Breast epithelium (tissue), 4 donors: ENCODE results near the gene AKAP9. TPM values are rescaled to one million over a fixed set of nuclear protein-coding genes. Genes with fewer than 3 reads are reported as not detected.
"Not testable (repeated sequence)": the region's sequence is repeated elsewhere in the genome, so short reads cannot be mapped to it uniquely, and the experiment has no call there.

Experiments
- DNase-seq, 2 donors: peaks; one replicate each; pipeline ENCODE4 v3.0.0-alpha.2; 2019; ENCODE audit warnings: low spot score in 2 of 2
- H3K27ac ChIP-seq, 2 donors: fragments of 200-600 bp; sonication (generic) in 1 of 2; one replicate each; pipeline ENCODE4 v1.5.1; 2016 to 2019; ENCODE audit warnings: mild to moderate bottlenecking in 1 of 2
- H3K27me3 ChIP-seq, 2 donors: fragments of 200-600 bp; sonication (generic) in 1 of 2; one replicate each; pipeline versions ENCODE4 v1.5.1 to v1.6.0; 2017 to 2019; ENCODE audit warnings: control low read depth in 1 of 2, mild to moderate bottlenecking in 1 of 2
- H3K36me3 ChIP-seq: fragments of 200-600 bp; one replicate; pipeline ENCODE4 v1.5.1; 2019
- H3K4me1 ChIP-seq, 2 donors: fragments of 200-600 bp; sonication (generic); one replicate each; pipeline ENCODE4 v1.5.1; 2016 to 2019; ENCODE audit warnings: control low read depth in 1 of 2
- H3K4me3 ChIP-seq, 3 donors: fragments of 200-600 bp; sonication (generic); 1 replicate in 2 of 3; 2 replicates in 1 of 3; pipeline ENCODE4 v1.5.1; 2016 to 2019; ENCODE audit warnings: mild to moderate bottlenecking in 3 of 3, moderate library complexity in 2 of 3
- H3K9me3 ChIP-seq, 2 donors: fragments of 200-600 bp; sonication (generic) in 1 of 2; one replicate each; pipeline ENCODE4 v1.5.1; 2016 to 2019; ENCODE audit warnings: control low read depth in 1 of 2
- POLR2A ChIP-seq: fragments of 450-650 bp; IDR thresholded peaks from one replicate; pipeline ENCODE4 v1.6.1; 2016; ENCODE audit warnings: antibody characterized with exemption, mild to moderate bottlenecking, moderate library complexity
- POLR2AphosphoS5 ChIP-seq, 3 donors: sonication (generic); formaldehyde crosslinking; IDR thresholded peaks; one replicate each; pipeline ENCODE4 v1.6.1; 2017; ENCODE audit warnings: antibody characterized with exemption in 3 of 3
- intact Hi-C: fragments of 100-400 bp; cut with DNase I; formaldehyde crosslinking; loops from one replicate; pipeline ENCODE4 v1.15.1; 2023; ENCODE audit warnings: low total_unique reads
- total RNA-seq, 3 donors: library from RNA; depleted of rRNA; stranded (reverse); fragments of >200 nt; gene quantifications; one replicate each; pipeline ENCODE4 v1.1.0, GENCODE V29; 2016
- TF ChIP-seq, protein P1 (sequence below), 3 donors: fragments of 450-650 bp; IDR thresholded peaks; one replicate each; pipeline ENCODE4 v1.5.1; 2016 to 2017; ENCODE audit warnings: antibody characterized with exemption in 3 of 3, mild to moderate bottlenecking in 3 of 3, moderate library complexity in 3 of 3

Gene AKAP9
- total RNA-seq, 3 donors from 2014 or later, result 73.3 to 193 (median 124) TPM

DNA sequence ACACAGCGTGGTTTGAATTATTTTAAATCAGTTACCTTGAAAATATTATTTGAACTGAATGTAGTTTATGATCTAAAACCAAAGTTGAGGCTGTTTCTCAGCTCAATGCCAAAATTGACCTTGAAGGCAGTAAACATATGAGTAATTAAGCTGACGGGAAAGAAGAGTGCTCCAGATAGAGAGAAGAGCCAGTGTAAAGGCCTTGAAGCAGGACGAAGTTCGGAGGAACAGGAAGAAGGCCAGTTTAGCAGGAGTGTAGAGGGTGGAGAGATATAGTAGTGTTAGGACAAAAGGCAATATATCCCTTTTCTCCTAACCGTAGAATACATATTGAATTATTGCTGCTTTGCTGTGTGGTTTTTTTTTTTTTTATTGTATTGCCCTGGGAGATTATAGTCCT, 130.4 kb downstream of the AKAP9 start:
- Histone ChIP-seq H3K36me3 (peaks cover 9% of the 10 kb centered on the region), H3K4me1 (no peaks in the 10 kb centered on the region), H3K27ac (no peak overlapping the region), H3K4me3 (no peak overlapping the region), H3K9me3 (no peaks in the 10 kb centered on the region), H3K27me3 (no peaks in the 10 kb centered on the region)
- DNase-seq, result no peak
- no peak for TF ChIP-seq POLR2AphosphoS5 (IDR thresholded peaks at IDR 0.05)
- no peak for TF ChIP-seq POLR2A
- TF ChIP-seq, protein P1, sequence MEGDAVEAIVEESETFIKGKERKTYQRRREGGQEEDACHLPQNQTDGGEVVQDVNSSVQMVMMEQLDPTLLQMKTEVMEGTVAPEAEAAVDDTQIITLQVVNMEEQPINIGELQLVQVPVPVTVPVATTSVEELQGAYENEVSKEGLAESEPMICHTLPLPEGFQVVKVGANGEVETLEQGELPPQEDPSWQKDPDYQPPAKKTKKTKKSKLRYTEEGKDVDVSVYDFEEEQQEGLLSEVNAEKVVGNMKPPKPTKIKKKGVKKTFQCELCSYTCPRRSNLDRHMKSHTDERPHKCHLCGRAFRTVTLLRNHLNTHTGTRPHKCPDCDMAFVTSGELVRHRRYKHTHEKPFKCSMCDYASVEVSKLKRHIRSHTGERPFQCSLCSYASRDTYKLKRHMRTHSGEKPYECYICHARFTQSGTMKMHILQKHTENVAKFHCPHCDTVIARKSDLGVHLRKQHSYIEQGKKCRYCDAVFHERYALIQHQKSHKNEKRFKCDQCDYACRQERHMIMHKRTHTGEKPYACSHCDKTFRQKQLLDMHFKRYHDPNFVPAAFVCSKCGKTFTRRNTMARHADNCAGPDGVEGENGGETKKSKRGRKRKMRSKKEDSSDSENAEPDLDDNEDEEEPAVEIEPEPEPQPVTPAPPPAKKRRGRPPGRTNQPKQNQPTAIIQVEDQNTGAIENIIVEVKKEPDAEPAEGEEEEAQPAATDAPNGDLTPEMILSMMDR (IDR thresholded peaks at IDR 0.05), result no peak
- intact Hi-C loops, result loop anchor here (5.0 kb wide), 1 partner anchor 501 kb away; no protein-coding TSS in a partner anchor

DNA sequence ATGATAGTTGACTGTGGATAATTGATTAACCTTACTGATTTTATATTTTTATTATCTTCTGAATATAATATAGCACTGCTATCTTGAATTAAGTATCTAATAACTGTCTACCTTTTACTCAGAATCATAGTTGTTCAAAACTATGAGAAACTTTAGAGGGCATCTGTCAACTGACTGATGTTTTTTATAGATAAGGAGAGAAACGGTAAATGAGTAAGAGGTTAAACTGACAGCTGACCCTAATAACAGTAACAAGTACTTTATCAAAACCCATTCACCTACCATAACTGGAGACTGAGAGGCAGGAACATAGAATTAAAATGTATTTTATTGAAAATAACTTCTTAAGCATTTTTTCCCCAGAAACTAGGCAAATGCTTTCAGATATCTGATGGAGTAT, 131.5 kb downstream of the AKAP9 start:
- H3K36me3 ChIP-seq, result peaks cover 9% of the 10 kb centered on the region
- H3K4me3 ChIP-seq, result no peak overlapping the region

DNA sequence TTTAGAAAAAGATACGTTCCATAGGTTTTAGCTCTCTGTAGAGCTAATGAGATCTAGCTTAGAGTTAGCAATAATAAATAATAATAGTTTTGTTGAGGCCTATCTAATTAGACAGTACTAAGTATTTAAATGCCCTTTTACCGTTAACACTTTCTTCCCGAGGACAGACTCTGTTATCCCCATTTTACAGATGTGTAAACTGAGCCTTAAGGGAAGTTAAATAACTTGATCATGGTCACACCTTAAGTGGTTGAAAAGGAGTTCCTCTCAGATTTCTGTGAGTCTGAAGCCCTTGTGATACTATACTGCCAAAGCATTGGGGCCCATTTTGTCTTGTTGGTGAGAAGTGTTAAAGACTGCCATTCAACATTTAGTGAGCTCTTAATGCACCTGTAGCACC, 132.0 kb downstream of the AKAP9 start:
- H3K27ac ChIP-seq, result no peak overlapping the region

More for the DNA sequence above, 131.5 kb downstream of the AKAP9 start:
- TF ChIP-seq, protein P1 (IDR thresholded peaks at IDR 0.05), result no peak
- TF ChIP-seq POLR2AphosphoS5 (IDR thresholded peaks at IDR 0.05) (no peak), POLR2A (no peak)
- no peak for DNase-seq
- intact Hi-C loops, result loop anchor here (5.0 kb wide), 1 partner anchor 500 kb away; no protein-coding TSS in a partner anchor
- Histone ChIP-seq H3K4me1 (no peaks in the 10 kb centered on the region), H3K9me3 (no peaks in the 10 kb centered on the region), H3K27ac (no peak overlapping the region), H3K27me3 (no peaks in the 10 kb centered on the region)

DNA sequence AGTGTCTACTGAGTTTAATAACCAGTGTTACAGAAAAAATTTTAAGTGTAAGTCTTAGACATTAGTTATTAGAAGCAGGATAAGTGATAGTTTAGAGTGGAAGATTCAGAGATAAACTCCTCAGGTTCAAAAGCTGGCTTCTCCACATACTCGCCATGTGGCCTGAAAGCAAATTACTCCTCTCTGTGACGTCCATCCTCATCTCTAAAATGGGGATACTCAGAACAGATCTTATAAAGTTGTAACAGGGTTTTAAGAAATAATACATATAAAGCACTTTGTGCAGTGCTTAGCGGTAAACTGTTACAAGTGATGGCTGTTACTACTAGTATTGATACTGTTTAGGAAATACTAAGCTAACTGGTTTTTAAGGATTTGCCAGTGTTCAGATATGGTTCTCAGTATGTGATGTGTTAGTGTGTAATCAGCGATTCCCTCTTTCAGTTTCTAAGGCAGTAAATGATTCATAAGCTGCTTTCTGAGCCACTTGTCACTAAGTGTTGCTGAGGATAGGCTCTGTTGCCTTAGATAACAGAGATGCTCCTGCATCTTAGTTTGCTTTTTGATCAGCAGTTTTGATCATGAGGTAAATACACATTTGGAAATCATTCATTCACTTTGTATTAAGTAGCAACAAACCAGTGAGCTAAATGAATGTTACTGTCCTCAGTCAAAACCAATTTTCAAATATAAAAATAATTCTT, 134.9 kb downstream of the AKAP9 start:
- TF ChIP-seq POLR2AphosphoS5 (IDR thresholded peaks at IDR 0.05) (no peak), POLR2A (no peak)
- TF ChIP-seq, protein P1 (IDR thresholded peaks at IDR 0.05), result no peak
- Histone ChIP-seq H3K27me3 (no peaks in the 10 kb centered on the region), H3K36me3 (peaks cover 4% of the 10 kb centered on the region), H3K4me3 (no peak overlapping the region), H3K9me3 (no peaks in the 10 kb centered on the region), H3K4me1 (no peaks in the 10 kb centered on the region), H3K27ac (peak overlapping the region in 1 of 2 donors; percentile 23)
- DNase-seq, result no peak
- intact Hi-C loops, result no loop called here

More for the DNA sequence above, 132.0 kb downstream of the AKAP9 start:
- no peak for DNase-seq
- TF ChIP-seq POLR2A (no peak), POLR2AphosphoS5 (IDR thresholded peaks at IDR 0.05) (no peak)
- TF ChIP-seq, protein P1 (IDR thresholded peaks at IDR 0.05), result no peak
- H3K27me3 ChIP-seq, result no peaks in the 10 kb centered on the region
- intact Hi-C loops, result loop anchor here (5.0 kb wide), 1 partner anchor 500 kb away; no protein-coding TSS in a partner anchor
- H3K4me3 ChIP-seq, result no peak overlapping the region
- peaks cover 9% of the 10 kb centered on the region for H3K36me3 ChIP-seq
- H3K4me1 ChIP-seq, result no peaks in the 10 kb centered on the region
- H3K9me3 ChIP-seq, result no peaks in the 10 kb centered on the region

DNA sequence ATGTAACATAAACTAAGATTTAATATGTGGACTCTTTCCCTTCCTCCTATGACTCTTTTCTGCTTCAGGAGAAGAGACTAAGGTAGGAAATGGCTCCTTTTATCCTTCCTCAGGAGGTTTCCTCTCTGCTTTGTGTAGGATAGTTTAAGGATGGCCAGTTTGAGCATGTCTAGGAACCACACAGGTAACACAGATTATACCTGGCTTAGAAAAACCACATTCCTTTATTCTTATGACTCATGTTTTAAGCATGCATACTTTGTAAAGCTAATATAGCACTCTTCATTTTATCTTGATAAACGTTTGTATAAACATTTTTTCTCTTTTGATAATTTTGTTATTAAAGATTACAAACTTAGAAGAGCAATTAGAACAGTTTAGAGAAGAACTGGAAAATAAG, 135.8 kb downstream of the AKAP9 start:
- intact Hi-C loops, result no loop called here
- Histone ChIP-seq H3K9me3 (no peaks in the 10 kb centered on the region), H3K27ac (peak overlapping the region; percentile 22 to 68), H3K27me3 (no peaks in the 10 kb centered on the region), H3K4me3 (no peak overlapping the region), H3K4me1 (no peaks in the 10 kb centered on the region), H3K36me3 (no peaks in the 10 kb centered on the region)
- DNase-seq, result no peak
- TF ChIP-seq POLR2AphosphoS5 (IDR thresholded peaks at IDR 0.05), result no peak

DNA sequence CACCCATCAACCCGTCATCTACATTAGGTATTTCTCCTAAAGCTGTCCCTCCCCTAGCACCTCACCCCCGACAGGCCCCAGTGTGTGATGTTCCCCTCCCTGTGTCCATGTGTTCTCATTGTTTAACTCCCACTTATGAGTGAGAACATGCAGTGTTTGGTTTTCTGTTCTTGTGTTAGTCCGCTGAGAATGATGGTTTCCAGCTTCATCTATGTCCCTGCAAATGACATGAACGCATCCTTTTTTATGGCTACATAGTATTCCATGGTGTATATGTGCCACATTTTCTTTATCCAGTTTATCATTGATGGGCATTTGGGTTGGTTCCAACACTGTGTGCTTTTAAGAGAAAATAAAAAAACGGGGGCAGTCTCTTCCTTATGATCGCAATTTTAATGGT, 143.3 kb downstream of the AKAP9 start:
- DNase-seq, H3K27ac ChIP-seq, H3K4me1 ChIP-seq, H3K4me3 ChIP-seq, intact Hi-C loops, H3K9me3 ChIP-seq, H3K36me3 ChIP-seq, H3K27me3 ChIP-seq: not testable (repeated sequence)
